MM.1S (cell line): ENCODE data around the gene MAPRE3.

Experiments
- CTCF ChIP-seq: fragments of 300-600 bp; sonication (generic); IDR thresholded peaks from 2 replicates; pipeline ENCODE4 v1.5.1; 2016; ENCODE audit warnings: antibody characterized with exemption, low read length, mixed read lengths
- EZH2 ChIP-seq: fragments of 300-600 bp; sonication (generic); optimal IDR thresholded peaks from 2 replicates; pipeline ENCODE3; 2017; ENCODE audit warnings: low read depth, mild to moderate bottlenecking, antibody characterized with exemption, low read length, mixed read lengths

- no peak for TF ChIP-seq EZH2
- no peak for TF ChIP-seq CTCF
These were observed 45.2 kb upstream of the MAPRE3 start for GRCh38 chr2:26925100-26925791.
